Right atrium auricular region (tissue), 2 donors: ENCODE data around the gene STK35. TPM values are rescaled to one million over a fixed set of nuclear protein-coding genes. Genes with fewer than 3 reads are reported as not detected.

Experiments
- DNase-seq: peaks from one replicate; pipeline ENCODE4 v3.0.0-alpha.2; 2019; ENCODE audit warnings: low spot score
- H3K27ac ChIP-seq, 2 donors: fragments of 200-600 bp; sonication (generic); 1 replicate in 1 of 2; 2 replicates in 1 of 2; pipeline ENCODE4 v1.5.1; 2016 to 2019
- H3K27me3 ChIP-seq, 2 donors: fragments of 200-600 bp; sonication (generic); one replicate each; pipeline versions ENCODE4 v1.5.1 to v1.6.0; 2017 to 2019
- H3K36me3 ChIP-seq: fragments of 200-600 bp; sonication (generic); one replicate; pipeline ENCODE4 v1.5.1; 2016
- H3K4me1 ChIP-seq, 2 donors: fragments of 200-600 bp; sonication (generic); one replicate each; pipeline versions ENCODE4 v1.5.1 to v1.6.0; 2017 to 2019
- H3K4me3 ChIP-seq, 2 donors: fragments of 200-600 bp; sonication (generic); 1 replicate in 1 of 2; 2 replicates in 1 of 2; pipeline ENCODE4 v1.5.1; 2017 to 2019; ENCODE audit warnings: mild to moderate bottlenecking in 1 of 2, moderate library complexity in 1 of 2
- H3K9me3 ChIP-seq, 2 donors: fragments of 200-600 bp; sonication (generic); one replicate each; pipeline ENCODE4 v1.5.1; 2019
- CTCF ChIP-seq, 2 donors: fragments of 200-600 bp; sonication (generic); IDR thresholded peaks; one replicate each; pipeline ENCODE4 v1.5.1; 2019; ENCODE audit warnings: antibody characterized with exemption in 2 of 2
- total RNA-seq, 2 donors: library from RNA; depleted of rRNA; stranded (reverse); fragments of >200 nt; gene quantifications; one replicate each; pipeline ENCODE4 v1.1.0, GENCODE V29; 2016

The STK35 gene
- total RNA-seq, 2 donors from 2014 or later, result 15.0 to 18.8 TPM

GRCh38 chr20:2086177-2086979, 15.2 kb upstream of the STK35 start:
- Histone ChIP-seq H3K27me3 (no peaks in the 10 kb centered on the region), H3K9me3 (no peaks in the 10 kb centered on the region), H3K27ac (no peak overlapping the region), H3K36me3 (no peaks in the 10 kb centered on the region), H3K4me3 (no peak overlapping the region), H3K4me1 (no peaks in the 10 kb centered on the region)
- peak in 1 of 2 donors; percentile 57 for TF ChIP-seq CTCF (IDR thresholded peaks at IDR 0.05)
- no peak for DNase-seq

GRCh38 chr20:2086980-2087377, 14.6 kb upstream of the STK35 start:
- Histone ChIP-seq H3K27ac (no peak overlapping the region), H3K9me3 (no peaks in the 10 kb centered on the region), H3K4me1 (no peaks in the 10 kb centered on the region), H3K36me3 (no peaks in the 10 kb centered on the region), H3K27me3 (no peaks in the 10 kb centered on the region), H3K4me3 (no peak overlapping the region)
- TF ChIP-seq CTCF (IDR thresholded peaks at IDR 0.05), result no peak
- DNase-seq, result no peak

GRCh38 chr20:2088891-2089290, 12.7 kb upstream of the STK35 start:
- Histone ChIP-seq H3K4me1 (no peaks in the 10 kb centered on the region), H3K9me3 (no peaks in the 10 kb centered on the region), H3K27me3 (no peaks in the 10 kb centered on the region), H3K27ac (no peak overlapping the region), H3K36me3 (no peaks in the 10 kb centered on the region), H3K4me3 (no peak overlapping the region)
- no peak for DNase-seq
- TF ChIP-seq CTCF (IDR thresholded peaks at IDR 0.05), result no peak

GRCh38 chr20:2089447-2089846, 12.2 kb upstream of the STK35 start:
- no peaks in the 10 kb centered on the region for H3K27me3 ChIP-seq
- H3K4me1 ChIP-seq, result no peaks in the 10 kb centered on the region
- TF ChIP-seq CTCF (IDR thresholded peaks at IDR 0.05), result no peak
- no peaks in the 10 kb centered on the region for H3K36me3 ChIP-seq
- DNase-seq, result no peak
- no peak overlapping the region for H3K27ac ChIP-seq
- H3K9me3 ChIP-seq, result no peaks in the 10 kb centered on the region
- no peak overlapping the region for H3K4me3 ChIP-seq

- no peak for DNase-seq
- H3K36me3 ChIP-seq, result no peaks in the 10 kb centered on the region
- no peaks in the 10 kb centered on the region for H3K9me3 ChIP-seq
- H3K4me1 ChIP-seq, result no peaks in the 10 kb centered on the region
- no peak overlapping the region for H3K4me3 ChIP-seq
- H3K27ac ChIP-seq, result no peak overlapping the region
- TF ChIP-seq CTCF (IDR thresholded peaks at IDR 0.05), result peak in 1 of 2 donors; percentile 52
- no peaks in the 10 kb centered on the region for H3K27me3 ChIP-seq
Measured at GRCh38 chr20:2093159-2093781, 8.4 kb upstream of the STK35 start.
